GM11168 (cell line): Measurements from ENCODE around the gene DSG2.
"Not testable (repeated sequence)": the region's sequence is repeated elsewhere in the genome, so short reads cannot be mapped to it uniquely, and the experiment has no call there.

Experiments used
- in situ Hi-C: fragments of 300-500 bp; cut with MboI; formaldehyde crosslinking; loops from one replicate; pipeline ENCODE4 v1.12.0; 2022; ENCODE audit warnings: low sequenced_read_pairs; ENCODE audit not compliant: unreplicated experiment

Gene DSG2

GRCh38 chr18:31498574-31499524, 872 bp downstream of the DSG2 start:
- in situ Hi-C loops = no loop called here

- in situ Hi-C loops = no loop called here
These were observed 2.2 kb downstream of the DSG2 start for GRCh38 chr18:31500051-31500688.

GRCh38 chr18:31503011-31503410, 5.0 kb downstream of the DSG2 start:
- in situ Hi-C loops = no loop called here

- in situ Hi-C loops = no loop called here
These were observed 6.6 kb downstream of the DSG2 start for GRCh38 chr18:31504455-31505147.

- in situ Hi-C loops = no loop called here
These were observed 7.2 kb downstream of the DSG2 start for GRCh38 chr18:31505156-31505555.

GRCh38 chr18:31506024-31506742, 8.2 kb downstream of the DSG2 start:
- in situ Hi-C loops = no loop called here

- in situ Hi-C loops = not testable (repeated sequence)
These were observed 9.1 kb downstream of the DSG2 start for GRCh38 chr18:31507124-31507523.

GRCh38 chr18:31508781-31509180, 10.8 kb downstream of the DSG2 start:
- in situ Hi-C loops = no loop called here

GRCh38 chr18:31509571-31509970, 11.6 kb downstream of the DSG2 start:
- in situ Hi-C loops = no loop called here

GRCh38 chr18:31510319-31510718, 12.3 kb downstream of the DSG2 start:
- in situ Hi-C loops = no loop called here

GRCh38 chr18:31511098-31511497, 13.1 kb downstream of the DSG2 start:
- in situ Hi-C loops = no loop called here

- in situ Hi-C loops = no loop called here
These were observed 14.3 kb downstream of the DSG2 start for GRCh38 chr18:31512203-31512764.

- in situ Hi-C loops = no loop called here
These were observed 15.4 kb downstream of the DSG2 start for GRCh38 chr18:31513189-31513935.

- in situ Hi-C loops = no loop called here
These were observed 18.5 kb downstream of the DSG2 start for GRCh38 chr18:31516437-31516836.

GRCh38 chr18:31526374-31526773, 28.4 kb downstream of the DSG2 start:
- in situ Hi-C loops = no loop called here

GRCh38 chr18:31533236-31533635, 35.3 kb downstream of the DSG2 start:
- in situ Hi-C loops = no loop called here

GRCh38 chr18:31538837-31539236, 40.9 kb downstream of the DSG2 start:
- in situ Hi-C loops = no loop called here

GRCh38 chr18:31546476-31546875, 48.5 kb downstream of the DSG2 start:
- in situ Hi-C loops = no loop called here

GRCh38 chr18:31548853-31549252, 50.9 kb downstream of the DSG2 start:
- in situ Hi-C loops = no loop called here
